ENCODE measurements around the gene PHC3.
A peak's percentile ranks its signal among the peaks of the same experiment; 100 is the strongest.

The PHC3 gene

DNA sequence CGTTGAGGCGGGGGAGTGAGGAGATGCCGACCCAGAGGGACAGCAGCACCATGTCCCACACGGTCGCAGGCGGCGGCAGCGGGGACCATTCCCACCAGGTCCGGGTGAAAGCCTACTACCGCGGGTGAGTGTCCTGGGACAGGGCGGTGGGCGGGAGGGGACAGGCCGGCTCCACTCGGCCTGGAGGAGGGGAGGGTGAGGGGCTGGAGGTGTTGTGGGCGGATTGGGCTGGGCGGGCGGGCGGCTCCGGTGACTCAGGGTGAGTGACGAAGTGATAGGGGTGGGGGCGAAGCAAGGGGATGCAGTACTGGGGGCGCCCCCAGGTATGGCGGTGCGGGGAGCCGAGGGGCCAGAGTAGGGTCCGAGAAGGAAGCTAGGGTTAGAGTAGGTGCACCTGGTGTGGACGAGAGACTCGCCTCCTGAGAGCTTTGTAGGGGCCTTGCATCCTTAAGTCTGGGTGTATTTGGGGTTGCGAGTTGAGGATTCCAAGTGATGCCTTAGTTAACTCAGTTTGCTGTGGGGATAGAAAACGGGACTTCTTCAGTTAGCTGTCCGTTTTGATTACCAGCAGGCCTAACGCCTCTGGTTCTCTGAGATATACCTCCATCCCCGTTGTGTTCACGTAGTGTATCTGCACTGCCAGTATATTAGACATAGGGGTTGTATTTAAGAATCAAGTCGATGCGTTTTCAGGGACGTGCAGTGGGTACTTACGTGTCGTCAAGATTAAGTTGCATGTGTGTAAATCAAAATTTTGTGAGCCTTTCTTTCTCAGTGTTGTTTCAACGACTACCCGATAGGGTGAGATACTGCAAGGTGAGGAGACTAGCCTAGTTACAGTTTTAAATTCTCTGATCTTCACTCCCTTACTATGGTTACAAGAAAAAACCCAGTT is 41.4 kb upstream of the PHC3 start:
- Histone ChIP-seq H3K4me3 (replicated peaks; ENCODE audit: low read depth, low read length) (peak overlapping the region; percentile 89), H3K36me3 (ENCODE audit: control insufficient read depth, insufficient read depth, low read length) (no peaks in the 10 kb centered on the region), H3K27me3 (replicated peaks; ENCODE audit: control insufficient read depth, insufficient read depth, low read length) (no peaks in the 10 kb centered on the region)
- DNase-seq (ENCODE audit: extremely low read depth, insufficient read length): no peak
- no peak for TF ChIP-seq CTCF (IDR thresholded peaks at IDR 0.05; ENCODE audit: insufficient read depth, low read length, poor library complexity, severe bottlenecking)

DNA sequence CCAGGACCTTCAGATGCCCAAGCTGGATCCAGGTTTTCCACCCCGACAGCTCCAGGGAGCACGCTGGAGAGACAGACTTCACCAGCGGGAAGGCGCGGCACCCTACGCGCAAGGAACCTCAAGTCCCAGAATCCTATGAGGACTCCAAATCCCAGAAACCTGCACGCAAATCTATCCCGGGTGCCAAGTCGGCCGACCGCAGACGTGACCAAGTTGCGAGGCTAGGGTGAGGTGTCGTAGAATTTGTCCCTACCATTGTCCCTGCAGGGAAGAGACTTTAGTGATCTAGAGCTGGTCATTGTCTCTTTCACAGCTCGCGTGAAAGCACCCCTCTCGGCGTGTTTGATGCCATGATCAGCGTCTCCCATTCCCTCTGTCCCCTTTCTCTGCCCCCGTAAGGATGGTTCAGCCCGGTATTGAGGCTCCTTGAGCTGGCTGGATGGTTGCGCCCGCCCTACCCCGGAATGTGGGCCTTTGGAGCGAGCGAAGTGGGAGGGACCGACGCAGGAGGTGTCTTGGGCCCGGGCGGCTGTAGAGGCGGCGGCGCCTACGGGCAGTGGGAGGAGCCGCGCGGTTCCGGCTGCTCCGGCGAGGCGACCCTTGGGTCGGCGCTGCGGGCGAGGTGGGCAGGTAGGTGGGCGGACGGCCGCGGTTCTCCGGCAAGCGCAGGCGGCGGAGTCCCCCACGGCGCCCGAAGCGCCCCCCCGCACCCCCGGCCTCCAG is 40.6 kb upstream of the PHC3 start, which contains the start of gene PRKCI:
PRKCI (plus strand) TSS at position 501 of the 723 bp plus-strand sequence. CDS start 246 bp downstream, outside the sequence.
- Histone ChIP-seq H3K36me3 (ENCODE audit: control insufficient read depth, insufficient read depth, low read length) (no peaks in the 10 kb centered on the region), H3K27me3 (replicated peaks; ENCODE audit: control insufficient read depth, insufficient read depth, low read length) (no peaks in the 10 kb centered on the region), H3K4me3 (replicated peaks; ENCODE audit: low read depth, low read length) (peak within 1 kb of the TSS; percentile 89)
- peak; percentile 90 for DNase-seq (ENCODE audit: extremely low read depth, insufficient read length)
- no peak for TF ChIP-seq CTCF (IDR thresholded peaks at IDR 0.05; ENCODE audit: insufficient read depth, low read length, poor library complexity, severe bottlenecking)

GRCh38 chr3:170220871-170221270 is 39.3 kb upstream of the PHC3 start:
- H3K27me3 ChIP-seq (replicated peaks; ENCODE audit: control insufficient read depth, insufficient read depth, low read length): no peaks in the 10 kb centered on the region
- DNase-seq (ENCODE audit: extremely low read depth, insufficient read length): no peak
- H3K4me3 ChIP-seq (replicated peaks; ENCODE audit: low read depth, low read length): no peak overlapping the region
- no peak for TF ChIP-seq CTCF (IDR thresholded peaks at IDR 0.05; ENCODE audit: insufficient read depth, low read length, poor library complexity, severe bottlenecking)
- H3K36me3 ChIP-seq (ENCODE audit: control insufficient read depth, insufficient read depth, low read length): no peaks in the 10 kb centered on the region

DNA sequence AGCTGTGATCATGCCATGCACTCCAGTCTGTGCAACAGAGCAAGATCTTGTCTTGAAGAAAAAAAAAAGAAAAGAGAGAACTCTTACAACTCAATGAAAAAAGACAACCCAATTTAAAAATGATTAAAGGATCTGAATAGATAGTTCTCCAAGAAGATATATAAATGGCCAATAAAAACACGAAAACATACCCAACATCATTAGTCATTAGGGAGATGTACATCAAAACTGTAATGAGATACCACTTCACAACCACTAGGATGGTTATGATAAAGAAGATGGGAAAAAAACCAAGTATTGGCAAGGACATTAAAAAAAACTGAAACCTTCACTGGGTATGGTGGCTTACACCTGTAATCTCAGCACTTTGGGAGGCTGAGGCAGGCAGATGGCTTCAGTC is 38.3 kb upstream of the PHC3 start:
- H3K36me3 ChIP-seq (ENCODE audit: control insufficient read depth, insufficient read depth, low read length): no peaks in the 10 kb centered on the region
- no peak for DNase-seq (ENCODE audit: extremely low read depth, insufficient read length)
- no peak overlapping the region for H3K4me3 ChIP-seq (replicated peaks; ENCODE audit: low read depth, low read length)
- no peaks in the 10 kb centered on the region for H3K27me3 ChIP-seq (replicated peaks; ENCODE audit: control insufficient read depth, insufficient read depth, low read length)
- TF ChIP-seq CTCF (IDR thresholded peaks at IDR 0.05; ENCODE audit: insufficient read depth, low read length, poor library complexity, severe bottlenecking): no peak

GRCh38 chr3:170211668-170212067 is 30.1 kb upstream of the PHC3 start:
- no peak for TF ChIP-seq CTCF (IDR thresholded peaks at IDR 0.05; ENCODE audit: insufficient read depth, low read length, poor library complexity, severe bottlenecking)
- DNase-seq (ENCODE audit: extremely low read depth, insufficient read length): no peak
- Histone ChIP-seq H3K4me3 (replicated peaks; ENCODE audit: low read depth, low read length) (no peak overlapping the region), H3K36me3 (ENCODE audit: control insufficient read depth, insufficient read depth, low read length) (no peaks in the 10 kb centered on the region), H3K27me3 (replicated peaks; ENCODE audit: control insufficient read depth, insufficient read depth, low read length) (no peaks in the 10 kb centered on the region)

Data from GM06990 (cell line).